ENCODE results near the gene SEC16A.
A peak's percentile ranks its signal among the peaks of the same experiment; 100 is the strongest.
"Not testable (repeated sequence)": the region's sequence is repeated elsewhere in the genome, so short reads cannot be mapped to it uniquely, and the experiment has no call there.

SEC16A gene

GRCh38 chr9:136439481-136440408 is 43.1 kb downstream of the SEC16A start, which contains the start of gene INPP5E:
INPP5E (minus strand) TSS chr9:136439845; CDS start chr9:136439419, 426 bp downstream.
- DNase-seq: peak; percentile 93
- ATAC-seq: peak; percentile 85

GRCh38 chr9:136438548-136439480 is 44.0 kb downstream of the SEC16A start:
- ATAC-seq (peak; percentile 71), DNase-seq (peak; percentile 71)

- ATAC-seq (no peak), DNase-seq (no peak)
Observed at GRCh38 chr9:136437839-136438547, 44.8 kb downstream of the SEC16A start.

- DNase-seq (no peak), ATAC-seq (no peak)
Observed at GRCh38 chr9:136437430-136437829, 45.4 kb downstream of the SEC16A start.

- ATAC-seq (no peak), DNase-seq (no peak)
Observed at GRCh38 chr9:136436055-136436634, 46.7 kb downstream of the SEC16A start.

- no peak for ATAC-seq
- DNase-seq: no peak
Observed at GRCh38 chr9:136434580-136435169, 48.2 kb downstream of the SEC16A start.

- DNase-seq (no peak), ATAC-seq (no peak)
Observed at GRCh38 chr9:136433849-136434579, 48.8 kb downstream of the SEC16A start.

GRCh38 chr9:136433043-136433715 is 49.7 kb downstream of the SEC16A start:
- DNase-seq: no peak
- no peak for ATAC-seq

- no peak for DNase-seq
- no peak for ATAC-seq
Observed at GRCh38 chr9:136432591-136432990, 50.2 kb downstream of the SEC16A start.

- DNase-seq (no peak), ATAC-seq (no peak)
Observed at GRCh38 chr9:136431782-136432350, 51.0 kb downstream of the SEC16A start.

- DNase-seq: no peak
- ATAC-seq: no peak
Observed at GRCh38 chr9:136430588-136431234, 52.1 kb downstream of the SEC16A start.

GRCh38 chr9:136429683-136430491 is 53.0 kb downstream of the SEC16A start:
- DNase-seq (no peak), ATAC-seq (no peak)

GRCh38 chr9:136429075-136429628 is 53.7 kb downstream of the SEC16A start:
- ATAC-seq: no peak

GRCh38 chr9:136426787-136427186 is 56.1 kb downstream of the SEC16A start:
- DNase-seq (no peak), ATAC-seq (no peak)

More at GRCh38 chr9:136429075-136429628, 53.7 kb downstream of the SEC16A start:
- no peak for DNase-seq

GRCh38 chr9:136425367-136425766 is 57.5 kb downstream of the SEC16A start:
- not testable (repeated sequence) for ATAC-seq, DNase-seq

- DNase-seq: no peak
- ATAC-seq: peak; percentile 6
Observed at GRCh38 chr9:136424750-136425362, 58.0 kb downstream of the SEC16A start.

- ATAC-seq: no peak
- DNase-seq: no peak
Observed at GRCh38 chr9:136423432-136424146, 59.3 kb downstream of the SEC16A start.

All from stimulated activated naive CD8-positive, alpha-beta T cell treated with anti-CD3 and anti-CD28 coated beads, Interleukin-15, Interleukin-2, amounts not matched to agents 100 U/mL and 50 U/mL, for 24 hours (primary cell).